WTC11 (cell line): ENCODE measurements around the gene EDA. TPM values are rescaled to one million over a fixed set of nuclear protein-coding genes. Genes with fewer than 3 reads are reported as not detected.

ENCODE experiments used
- ATAC-seq: fragments of 200-7000 bp; cut with Tn5 transposase; 2 replicates; pipeline ENCODE4 v1.10.0; 2021; ENCODE audit warnings: mild to moderate bottlenecking, moderate library complexity
- CTCF ChIA-PET: fragments of 300-600 bp; sonication (Branson Sonifier 250); formaldehyde crosslinking; loops from one replicate; lab custom pipeline; 2021; ENCODE audit warnings: antibody characterized with exemption; lab: Charles Lee
- POLR2A ChIA-PET: fragments of 350-600 bp; sonication (Branson Sonifier 250); formaldehyde crosslinking; loops from one replicate; lab custom pipeline; 2021; ENCODE audit warnings: antibody characterized with exemption; lab: Charles Lee
- DNase-seq: peaks from one replicate; pipeline ENCODE4 v3.0.0; 2021; ENCODE audit warnings: low spot score
- H3K27ac Mint-ChIP-seq: 2 replicates; pipeline ENCODE4 v1.8.0; 2021; ENCODE audit warnings: mixed read lengths
- H3K27me3 Mint-ChIP-seq: 2 replicates; pipeline ENCODE4 v1.8.0; 2021; ENCODE audit warnings: low read depth, mild to moderate bottlenecking, moderate library complexity, mixed read lengths
- H3K36me3 Mint-ChIP-seq: 2 replicates; pipeline ENCODE4 v1.8.0; 2021; ENCODE audit warnings: mixed read lengths
- H3K4me1 Mint-ChIP-seq: 2 replicates; pipeline ENCODE4 v1.8.0; 2022; ENCODE audit warnings: mixed read lengths
- H3K4me3 Mint-ChIP-seq: 2 replicates; pipeline ENCODE4 v1.8.0; 2021; ENCODE audit warnings: mild to moderate bottlenecking, moderate library complexity, mixed read lengths
- H3K9me3 Mint-ChIP-seq: 2 replicates; pipeline ENCODE4 v1.8.0; 2021; ENCODE audit warnings: mixed read lengths
- AFF4 ChIP-seq: sonication (generic); formaldehyde crosslinking; IDR thresholded peaks from 2 replicates; pipeline ENCODE4 v1.8.1; 2023; ENCODE audit warnings: mild to moderate bottlenecking, missing genetic modification reagents, borderline replicate concordance
- ARID4B ChIP-seq: sonication (generic); formaldehyde crosslinking; IDR thresholded peaks from 2 replicates; pipeline ENCODE4 v1.8.0; 2023; ENCODE audit warnings: missing genetic modification reagents, mild to moderate bottlenecking, borderline replicate concordance
- ATF1 ChIP-seq: sonication (generic); formaldehyde crosslinking; IDR thresholded peaks from 2 replicates; pipeline ENCODE4 v1.8.1; 2023; ENCODE audit warnings: mild to moderate bottlenecking, moderate library complexity, missing genetic modification reagents
- CDX4 ChIP-seq: fragments of 250-450 bp; sonication (Bioruptor Pico); IDR thresholded peaks from 2 replicates; pipeline ENCODE4 v1.9.0; 2021; ENCODE audit warnings: moderate library complexity, mild to moderate bottlenecking, inconsistent platforms, borderline replicate concordance
- E2F5 ChIP-seq: sonication (generic); formaldehyde crosslinking; IDR thresholded peaks from 2 replicates; pipeline ENCODE4 v1.8.1; 2022; ENCODE audit warnings: mild to moderate bottlenecking, moderate library complexity, missing genetic modification reagents
- SP1 ChIP-seq: sonication (generic); formaldehyde crosslinking; conservative IDR thresholded peaks from 2 replicates; pipeline ENCODE4 v1.8.1; 2022; ENCODE audit warnings: missing genetic modification reagents
- TCF7 ChIP-seq: sonication (generic); formaldehyde crosslinking; IDR thresholded peaks from 2 replicates; pipeline ENCODE4 v1.8.0; 2022; ENCODE audit warnings: mild to moderate bottlenecking, low read depth, missing genetic modification reagents, moderate library complexity
- USF1 ChIP-seq: sonication (generic); formaldehyde crosslinking; IDR thresholded peaks from 2 replicates; pipeline ENCODE4 v1.8.0; 2022; ENCODE audit warnings: mild to moderate bottlenecking, missing genetic modification reagents
- ZNF138 ChIP-seq: sonication (generic); formaldehyde crosslinking; conservative IDR thresholded peaks from 2 replicates; pipeline ENCODE4 v1.8.1; 2022; ENCODE audit warnings: mild to moderate bottlenecking, moderate library complexity, missing genetic modification reagents
- ZNF425 ChIP-seq: fragments of 250-450 bp; sonication (Bioruptor Pico); conservative IDR thresholded peaks from 2 replicates; pipeline ENCODE4 v1.9.0; 2021; ENCODE audit warnings: mild to moderate bottlenecking
- total RNA-seq: library from RNA; stranded (reverse); gene quantifications from 3 replicates; pipeline ENCODE4 v1.2.3, GENCODE V29; 2021

EDA gene
- total RNA-seq, 1 experiment from 2014 or later = 15.1 TPM

GRCh38 chrX:69762340-69762739 is 146.4 kb downstream of the EDA start (continued):
- TF ChIP-seq ARID4B (CRISPR knock-in tag) (no peak), ZNF425 (CRISPR knock-in tag) (no peak), E2F5 (CRISPR knock-in tag) (no peak), AFF4 (CRISPR knock-in tag) (no peak), ZNF138 (CRISPR knock-in tag) (no peak)

GRCh38 chrX:69793260-69793935 is 177.5 kb downstream of the EDA start:
- CTCF ChIA-PET = no interaction called here
- peaks cover 20% of the 10 kb centered on the region for H3K4me1 Mint-ChIP-seq
- POLR2A ChIA-PET = interaction anchor here (0.6 kb wide), 1 partner anchor 33 kb away, joined by 3 read pairs; no protein-coding TSS in a partner anchor
- H3K4me3 Mint-ChIP-seq = no peak overlapping the region
- peaks cover 26% of the 10 kb centered on the region for H3K9me3 Mint-ChIP-seq
- DNase-seq (no peak), ATAC-seq (no peak)
- H3K36me3 Mint-ChIP-seq = peaks cover 4% of the 10 kb centered on the region; the same call in 1 of the 2 replicates
- no peaks in the 10 kb centered on the region for H3K27me3 Mint-ChIP-seq
- TF ChIP-seq ATF1 (CRISPR knock-in tag) (no peak), CDX4 (CRISPR knock-in tag) (no peak), TCF7 (CRISPR knock-in tag) (no peak), USF1 (CRISPR knock-in tag) (no peak), SP1 (CRISPR knock-in tag) (no peak)
- H3K27ac Mint-ChIP-seq = peak overlapping the region; percentile 80; the same call in 1 of the 2 replicates
